ENCODE results near the gene ME1.

ME1 gene

GRCh38 chr6:83167726-83168278 is 263.0 kb downstream of the ME1 start:
- Histone ChIP-seq H3K4me3 (ENCODE audit: low read depth, low read length) (no peak overlapping the region), H3K36me3 (ENCODE audit: control insufficient read depth in 2 of 2, insufficient read depth in 1 of 2, low read length in 2 of 2) (peaks cover 41 to 98% of the 10 kb centered on the region in 2 experiments), H3K9me3 (ENCODE audit: control insufficient read depth, insufficient read depth, low read depth, low read length) (no peaks in the 10 kb centered on the region), H3K27ac (ENCODE audit: extremely low read depth, low read depth, low read length) (no peak overlapping the region), H3K4me1 (ENCODE audit: control insufficient read depth, insufficient read depth, low read length) (no peaks in the 10 kb centered on the region)
- TF ChIP-seq, protein P1, sequence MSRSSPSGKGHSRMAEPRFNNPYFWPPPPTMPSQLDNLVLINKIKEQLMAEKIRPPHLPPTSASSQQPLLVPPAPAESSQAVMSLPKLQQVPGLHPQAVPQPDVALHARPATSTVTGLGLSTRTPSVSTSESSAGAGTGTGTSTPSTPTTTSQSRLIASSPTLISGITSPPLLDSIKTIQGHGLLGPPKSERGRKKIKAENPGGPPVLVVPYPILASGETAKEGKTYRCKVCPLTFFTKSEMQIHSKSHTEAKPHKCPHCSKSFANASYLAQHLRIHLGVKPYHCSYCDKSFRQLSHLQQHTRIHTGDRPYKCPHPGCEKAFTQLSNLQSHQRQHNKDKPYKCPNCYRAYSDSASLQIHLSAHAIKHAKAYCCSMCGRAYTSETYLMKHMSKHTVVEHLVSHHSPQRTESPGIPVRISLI (tag by site-specific recombination; IDR thresholded peaks at IDR 0.05) = no peak
- TF ChIP-seq ZBTB21 (tag by site-specific recombination; IDR thresholded peaks at IDR 0.05) = no peak
- no peak for TF ChIP-seq ZNF18 (tag by site-specific recombination; IDR thresholded peaks at IDR 0.05)
- TF ChIP-seq, protein P2, sequence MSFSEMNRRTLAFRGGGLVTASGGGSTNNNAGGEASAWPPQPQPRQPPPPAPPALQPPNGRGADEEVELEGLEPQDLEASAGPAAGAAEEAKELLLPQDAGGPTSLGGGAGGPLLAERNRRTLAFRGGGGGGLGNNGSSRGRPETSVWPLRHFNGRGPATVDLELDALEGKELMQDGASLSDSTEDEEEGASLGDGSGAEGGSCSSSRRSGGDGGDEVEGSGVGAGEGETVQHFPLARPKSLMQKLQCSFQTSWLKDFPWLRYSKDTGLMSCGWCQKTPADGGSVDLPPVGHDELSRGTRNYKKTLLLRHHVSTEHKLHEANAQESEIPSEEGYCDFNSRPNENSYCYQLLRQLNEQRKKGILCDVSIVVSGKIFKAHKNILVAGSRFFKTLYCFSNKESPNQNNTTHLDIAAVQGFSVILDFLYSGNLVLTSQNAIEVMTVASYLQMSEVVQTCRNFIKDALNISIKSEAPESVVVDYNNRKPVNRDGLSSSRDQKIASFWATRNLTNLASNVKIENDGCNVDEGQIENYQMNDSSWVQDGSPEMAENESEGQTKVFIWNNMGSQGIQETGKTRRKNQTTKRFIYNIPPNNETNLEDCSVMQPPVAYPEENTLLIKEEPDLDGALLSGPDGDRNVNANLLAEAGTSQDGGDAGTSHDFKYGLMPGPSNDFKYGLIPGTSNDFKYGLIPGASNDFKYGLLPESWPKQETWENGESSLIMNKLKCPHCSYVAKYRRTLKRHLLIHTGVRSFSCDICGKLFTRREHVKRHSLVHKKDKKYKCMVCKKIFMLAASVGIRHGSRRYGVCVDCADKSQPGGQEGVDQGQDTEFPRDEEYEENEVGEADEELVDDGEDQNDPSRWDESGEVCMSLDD (tag by site-specific recombination; IDR thresholded peaks at IDR 0.05) = no peak
- TF ChIP-seq ZNF24 (tag by site-specific recombination; IDR thresholded peaks at IDR 0.05) = no peak
- no peak for TF ChIP-seq GLI4 (tag by site-specific recombination; IDR thresholded peaks at IDR 0.05)
- no peak for TF ChIP-seq ZNF354C (tag by site-specific recombination; IDR thresholded peaks at IDR 0.05; ENCODE audit: borderline replicate concordance, low read depth)
- ChIA-PET POLR2A (no interaction called here), CTCF (interaction anchor here (0.9 to 2.1 kb wide), 3 partner anchors 13 to 101 kb away, joined by 3 to 8 read pairs (median 4); partner anchors contain the start of gene DOP1A)
